Transverse colon (tissue), 4 donors: Measurements from ENCODE around the gene NOL9. TPM values are rescaled to one million over a fixed set of nuclear protein-coding genes. Genes with fewer than 3 reads are reported as not detected.

Experiments used
- DNase-seq: peaks from one replicate; pipeline ENCODE4 v3.0.0-alpha.2; 2019
- H3K27ac ChIP-seq, 4 donors: fragments of 200-600 bp; sonication (generic); 2 replicates each; pipeline ENCODE4 v1.5.1; 2016 to 2018; ENCODE audit warnings: inconsistent platforms in 4 of 4
- H3K27me3 ChIP-seq: fragments of 200-600 bp; sonication (generic); 2 replicates; pipeline ENCODE4 v1.5.1; 2017; ENCODE audit warnings: inconsistent platforms
- H3K36me3 ChIP-seq, 4 donors: fragments of 200-600 bp; sonication (generic); 2 replicates each; pipeline ENCODE4 v1.5.1; 2017 to 2019; ENCODE audit warnings: inconsistent platforms in 4 of 4
- H3K4me1 ChIP-seq, 4 donors: fragments of 200-600 bp; sonication (generic); 2 replicates each; pipeline ENCODE4 v1.5.1; 2017 to 2020; ENCODE audit warnings: inconsistent platforms in 4 of 4
- H3K4me3 ChIP-seq, 4 donors: fragments of 200-600 bp; sonication (generic); 1 replicate in 1 of 4; 2 replicates in 3 of 4; pipeline versions ENCODE4 v1.5.1 to v1.6.1; 2017 to 2019; ENCODE audit warnings: inconsistent platforms in 4 of 4
- H3K9me3 ChIP-seq, 2 donors: fragments of 200-600 bp; sonication (generic); 2 replicates each; pipeline ENCODE4 v1.5.1; 2017 to 2019; ENCODE audit warnings: inconsistent platforms in 2 of 2
- EP300 ChIP-seq: sonication (generic); formaldehyde crosslinking; IDR thresholded peaks from one replicate; pipeline ENCODE4 v1.6.1; 2017; ENCODE audit warnings: antibody characterized with exemption, low read depth
- POLR2A ChIP-seq: fragments of 450-650 bp; IDR thresholded peaks from one replicate; pipeline ENCODE4 v1.6.1; 2016; ENCODE audit warnings: antibody characterized with exemption, mild to moderate bottlenecking, moderate library complexity
- POLR2AphosphoS5 ChIP-seq, 3 donors: sonication (generic); formaldehyde crosslinking; IDR thresholded peaks; one replicate each; pipeline ENCODE4 v1.6.1; 2016; ENCODE audit warnings: antibody characterized with exemption in 3 of 3
- WGBS, 2 donors: methylation state at CpG; one replicate each; pipeline ENCODE4 v1.1.5; 2018; ENCODE audit warnings: low coverage in 1 of 2; 5-methylcytosine and 5-hydroxymethylcytosine counted together
- in situ Hi-C, 4 donors: fragments of 200-750 bp; cut with MboI; loops; one replicate each; pipeline versions ENCODE4 v1.15.0 to v1.15.1; 2017; ENCODE audit warnings: low sequenced_read_pairs in 3 of 4, low pct_ligation_motif_present in 1 of 4, low pct_unique_long_range_greater_than_20kb in 1 of 4
- intact Hi-C: fragments of 100-400 bp; cut with DNase I; formaldehyde crosslinking; loops from one replicate; pipeline ENCODE4 v1.15.1; 2023; ENCODE audit warnings: low total_unique reads
- total RNA-seq, 4 donors: library from RNA; depleted of rRNA; stranded (reverse); fragments of >200 nt; gene quantifications; one replicate each; pipeline ENCODE4 v1.1.0, GENCODE V29; 2016
- TF ChIP-seq, protein P1 (sequence below), 5 experiments: fragments of 200-600 bp in 3 of 5; fragments of 450-650 bp in 2 of 5; sonication (generic) in 3 of 5; IDR thresholded peaks; 1 replicate in 2 of 5; 2 replicates in 3 of 5; pipeline ENCODE4 v1.5.1; 2016 to 2017; ENCODE audit warnings: antibody characterized with exemption in 5 of 5, inconsistent platforms in 3 of 5, mild to moderate bottlenecking in 2 of 5, moderate library complexity in 1 of 5

NOL9 gene
- total RNA-seq, 4 donors from 2014 or later = 8.0 to 30.0 (median 13.8) TPM

DNA sequence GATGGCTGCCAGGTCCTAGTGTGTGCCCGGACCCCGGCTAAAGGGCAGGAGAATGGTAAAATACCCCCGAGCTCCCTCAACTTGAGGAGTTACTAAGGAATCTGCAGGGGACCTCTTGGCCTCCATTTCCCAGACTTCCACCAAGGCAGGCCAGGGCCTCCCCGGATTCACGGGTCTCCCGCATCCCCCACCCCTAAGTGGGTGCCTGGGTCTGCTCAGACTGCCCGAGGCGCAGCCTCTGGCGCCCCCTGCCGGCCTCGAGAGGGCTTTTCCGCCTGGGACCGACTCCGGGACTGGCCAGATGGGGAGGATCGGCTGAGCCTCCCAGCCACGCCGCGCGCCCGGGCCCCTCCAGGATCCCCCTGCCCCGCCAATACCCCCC, 64.5 kb downstream of the NOL9 start:
- no peaks in the 10 kb centered on the region for H3K36me3 ChIP-seq
- TF ChIP-seq POLR2AphosphoS5 (IDR thresholded peaks at IDR 0.05) (no peak), EP300 (no peak), POLR2A (no peak)
- TF ChIP-seq, protein P1, sequence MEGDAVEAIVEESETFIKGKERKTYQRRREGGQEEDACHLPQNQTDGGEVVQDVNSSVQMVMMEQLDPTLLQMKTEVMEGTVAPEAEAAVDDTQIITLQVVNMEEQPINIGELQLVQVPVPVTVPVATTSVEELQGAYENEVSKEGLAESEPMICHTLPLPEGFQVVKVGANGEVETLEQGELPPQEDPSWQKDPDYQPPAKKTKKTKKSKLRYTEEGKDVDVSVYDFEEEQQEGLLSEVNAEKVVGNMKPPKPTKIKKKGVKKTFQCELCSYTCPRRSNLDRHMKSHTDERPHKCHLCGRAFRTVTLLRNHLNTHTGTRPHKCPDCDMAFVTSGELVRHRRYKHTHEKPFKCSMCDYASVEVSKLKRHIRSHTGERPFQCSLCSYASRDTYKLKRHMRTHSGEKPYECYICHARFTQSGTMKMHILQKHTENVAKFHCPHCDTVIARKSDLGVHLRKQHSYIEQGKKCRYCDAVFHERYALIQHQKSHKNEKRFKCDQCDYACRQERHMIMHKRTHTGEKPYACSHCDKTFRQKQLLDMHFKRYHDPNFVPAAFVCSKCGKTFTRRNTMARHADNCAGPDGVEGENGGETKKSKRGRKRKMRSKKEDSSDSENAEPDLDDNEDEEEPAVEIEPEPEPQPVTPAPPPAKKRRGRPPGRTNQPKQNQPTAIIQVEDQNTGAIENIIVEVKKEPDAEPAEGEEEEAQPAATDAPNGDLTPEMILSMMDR (IDR thresholded peaks at IDR 0.05) = peak; percentile 92 to 97 (median 96)
- DNase-seq = peak; percentile 85
- peak overlapping the region; percentile 75 to 87 (median 80) for H3K27ac ChIP-seq
- in situ Hi-C loops (loop anchor here (10.0 to 25.0 kb wide), 2 partner anchors 148 to 155 kb away; no protein-coding TSS in a partner anchor), intact Hi-C loops (no loop called here)
- peak overlapping the region; percentile 51 to 90 (median 60) for H3K4me3 ChIP-seq
- H3K4me1 ChIP-seq = peaks cover 7 to 49% (median 40%) of the 10 kb centered on the region in 4 donors
- 25% methylated on average over 9 of the region's 21 CpGs; no CpG with 5 or more reads in 1 of the 2 donors for WGBS, 2 donors
- H3K27me3 ChIP-seq = peaks cover 16% of the 10 kb centered on the region
- H3K9me3 ChIP-seq = no peaks in the 10 kb centered on the region

DNA sequence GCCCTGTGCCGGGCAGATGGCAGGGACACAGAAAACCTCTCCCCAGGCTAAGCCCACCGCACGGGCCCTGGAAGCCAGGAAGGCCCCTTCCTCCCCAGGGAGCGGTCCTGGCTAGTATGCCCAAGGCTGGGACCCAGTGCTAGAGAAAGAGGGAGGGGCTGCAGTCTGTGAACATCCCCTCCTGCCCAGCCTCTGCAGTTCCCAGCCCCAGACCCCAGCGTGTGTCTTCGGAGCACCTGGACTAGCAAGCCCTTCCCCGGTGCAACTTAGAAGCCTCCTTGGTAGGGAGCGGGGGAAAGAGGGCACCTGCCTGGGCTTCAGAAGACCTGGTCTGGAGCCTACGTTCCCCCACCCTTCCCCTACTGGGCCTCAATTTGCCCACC, 64.9 kb downstream of the NOL9 start:
- Histone ChIP-seq H3K9me3 (no peaks in the 10 kb centered on the region), H3K27ac (peak overlapping the region in 3 of 4 donors; percentile 13 to 75 (median 34)), H3K36me3 (no peaks in the 10 kb centered on the region), H3K27me3 (peaks cover 19% of the 10 kb centered on the region), H3K4me3 (no peak overlapping the region), H3K4me1 (peaks cover 7 to 52% (median 41%) of the 10 kb centered on the region in 4 donors)
- TF ChIP-seq POLR2A (no peak), POLR2AphosphoS5 (IDR thresholded peaks at IDR 0.05) (no peak), EP300 (no peak)
- WGBS, 2 donors = 49% methylated on average over 9 of the region's 9 CpGs; no CpG with 5 or more reads in 1 of the 2 donors
- intact Hi-C loops = no loop called here
- in situ Hi-C loops = loop anchor here (10.0 to 25.0 kb wide), 2 partner anchors 148 to 155 kb away; no protein-coding TSS in a partner anchor
- DNase-seq = no peak

DNA sequence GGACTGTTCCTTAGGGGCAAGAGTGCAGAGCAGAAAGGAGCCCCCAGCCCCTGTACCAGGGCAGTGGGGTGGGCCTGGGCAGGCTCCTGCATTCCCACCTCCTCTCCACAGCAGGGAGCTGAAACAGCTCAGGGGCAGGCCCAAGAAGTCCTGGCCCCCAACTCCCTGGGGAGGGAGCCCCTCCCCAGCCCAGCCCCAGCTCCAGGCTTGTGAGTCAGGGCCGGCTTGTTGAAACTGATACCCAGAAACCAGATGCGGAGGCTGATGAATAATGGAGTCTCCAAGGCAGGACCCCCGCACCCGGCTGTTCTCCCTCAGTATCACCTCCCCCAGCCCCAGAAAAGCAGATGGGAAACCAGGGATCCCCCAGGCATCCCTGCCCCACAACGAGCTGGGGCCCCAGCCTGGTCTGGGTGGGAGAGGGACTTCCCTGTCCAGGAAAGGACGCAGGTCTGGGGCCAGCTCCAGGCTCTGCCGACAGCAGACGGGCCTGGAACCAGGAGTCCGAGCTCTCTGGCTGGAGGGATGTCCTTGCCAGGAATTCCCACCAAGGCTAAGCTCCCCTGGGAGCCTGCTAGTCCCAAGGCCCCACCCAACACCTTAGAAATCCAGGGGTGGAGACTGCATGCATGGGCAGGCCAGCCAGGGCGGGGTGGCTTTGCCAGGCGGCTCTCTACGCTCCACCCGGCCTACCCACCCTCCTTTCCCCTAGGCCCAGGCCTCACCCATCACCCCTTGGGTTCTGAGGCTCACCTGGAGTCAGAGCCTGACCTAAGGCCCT, 65.5 kb downstream of the NOL9 start:
- DNase-seq = peak; percentile 81
- no peaks in the 10 kb centered on the region for H3K9me3 ChIP-seq
- H3K4me1 ChIP-seq = peaks cover 7 to 52% (median 41%) of the 10 kb centered on the region in 4 donors
- intact Hi-C loops (no loop called here), in situ Hi-C loops (loop anchor here (10.0 to 25.0 kb wide), 2 partner anchors 149 to 156 kb away; no protein-coding TSS in a partner anchor)
- TF ChIP-seq, protein P1 (IDR thresholded peaks at IDR 0.05) = no peak
- no peak for TF ChIP-seq EP300
- peak in 1 of 3 donors; percentile 13 for TF ChIP-seq POLR2AphosphoS5 (IDR thresholded peaks at IDR 0.05)
- no peak for TF ChIP-seq POLR2A
- peaks cover 19% of the 10 kb centered on the region for H3K27me3 ChIP-seq
- H3K4me3 ChIP-seq = no peak overlapping the region
- no peaks in the 10 kb centered on the region for H3K36me3 ChIP-seq
- WGBS, 2 donors = 76% methylated on average over 9 of the region's 13 CpGs; no CpG with 5 or more reads in 1 of the 2 donors
- H3K27ac ChIP-seq = peak overlapping the region in 3 of 4 donors; percentile 13 to 75 (median 34)

DNA sequence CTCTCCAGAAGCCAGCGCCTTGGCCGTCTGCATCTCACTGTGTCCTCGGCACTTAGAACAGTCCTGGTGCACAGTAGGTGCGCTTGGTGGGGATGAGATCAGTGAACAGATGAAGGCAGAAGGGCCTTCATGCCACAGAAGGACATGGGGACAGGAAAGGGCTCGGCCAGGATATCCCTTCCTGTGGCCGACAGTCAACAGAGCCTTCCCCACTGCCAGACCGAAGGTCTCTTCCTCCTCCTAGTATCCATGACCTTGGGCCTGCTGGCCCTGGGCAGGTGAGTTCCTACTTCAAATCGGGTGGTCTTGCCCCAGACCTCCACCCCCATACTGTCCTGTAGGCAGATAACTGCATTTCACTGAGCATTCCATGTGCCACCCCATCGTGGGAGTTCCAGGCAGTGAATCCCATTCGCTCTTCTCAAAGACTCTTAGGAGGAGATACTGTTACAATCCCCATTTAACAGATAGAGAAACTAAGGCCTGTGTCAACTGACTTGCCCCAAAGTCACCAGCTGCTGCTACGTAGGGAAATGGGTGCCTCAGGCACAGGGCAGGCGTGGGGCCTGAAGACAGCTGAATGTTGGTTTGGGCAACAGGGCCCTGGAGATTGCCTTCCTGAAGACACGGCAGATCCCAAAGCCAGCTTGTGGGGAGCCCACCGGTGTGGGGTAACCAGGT, 66.4 kb downstream of the NOL9 start:
- Histone ChIP-seq H3K27ac (no peak overlapping the region), H3K4me3 (no peak overlapping the region), H3K4me1 (peaks cover 7 to 61% (median 49%) of the 10 kb centered on the region in 4 donors), H3K27me3 (peaks cover 19% of the 10 kb centered on the region), H3K36me3 (no peaks in the 10 kb centered on the region), H3K9me3 (no peaks in the 10 kb centered on the region)
- no peak for TF ChIP-seq EP300
- TF ChIP-seq POLR2AphosphoS5 (IDR thresholded peaks at IDR 0.05) = no peak
- TF ChIP-seq, protein P1 (IDR thresholded peaks at IDR 0.05) = no peak
- no peak for TF ChIP-seq POLR2A
- DNase-seq = no peak
- WGBS, 2 donors = 80 to 89% methylated on average over 1 to 14 of the region's 14 CpGs
- in situ Hi-C loops (loop anchor here (10.0 to 25.0 kb wide), 2 partner anchors 149 to 157 kb away; no protein-coding TSS in a partner anchor), intact Hi-C loops (no loop called here)
